ENCODE data around the gene ZNF407. TPM values are rescaled to one million over a fixed set of nuclear protein-coding genes. Genes with fewer than 3 reads are reported as not detected.

ZNF407 gene
- total RNA-seq, 1 donor from 2014 or later = 26.7 TPM

DNA sequence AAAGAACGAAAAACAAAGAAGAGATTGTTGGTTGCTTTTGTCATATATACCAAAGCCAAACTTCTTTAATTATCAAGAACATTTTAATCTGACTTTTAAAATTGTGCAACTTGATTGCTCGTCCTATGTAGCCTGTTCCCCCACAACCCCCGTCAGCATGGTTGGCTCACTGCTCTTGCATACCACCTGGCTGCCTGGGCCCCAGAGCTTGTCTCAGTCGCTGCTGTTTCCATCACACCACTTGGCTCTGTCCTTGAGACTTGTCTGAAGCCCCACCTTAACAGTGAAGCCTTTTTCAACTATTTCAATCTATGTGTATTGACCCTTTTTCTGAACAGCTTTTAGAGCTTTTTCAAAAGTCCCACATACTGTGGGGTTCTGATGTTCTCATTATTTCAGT lies 270.8 kb downstream of the ZNF407 start:
- intact Hi-C loops (cut with micrococcal nuclease) = no loop called here

GRCh38 chr18:74869904-74870863 lies 272.5 kb downstream of the ZNF407 start:
- ATAC-seq (ENCODE audit: low read depth) (no peak), DNase-seq (no peak)
- Mint-ChIP-seq H3K4me3 (no peak overlapping the region), H3K27ac (no peak overlapping the region), H3K9me3 (no peaks in the 10 kb centered on the region), H3K4me1 (peaks cover 6% of the 10 kb centered on the region), H3K36me3 (ENCODE audit: low read depth) (no peaks in the 10 kb centered on the region), H3K27me3 (no peaks in the 10 kb centered on the region)
- ChIA-PET CTCF (no interaction called here), POLR2A (no interaction called here)
- TF ChIP-seq CTCF (IDR thresholded peaks at IDR 0.05) = no peak
- intact Hi-C loops (cut with micrococcal nuclease) = no loop called here

More for the DNA sequence above, 270.8 kb downstream of the ZNF407 start:
- Mint-ChIP-seq H3K36me3 (ENCODE audit: low read depth) (no peaks in the 10 kb centered on the region), H3K4me1 (peaks cover 6% of the 10 kb centered on the region), H3K27ac (no peak overlapping the region), H3K4me3 (no peak overlapping the region), H3K9me3 (no peaks in the 10 kb centered on the region), H3K27me3 (no peaks in the 10 kb centered on the region)
- TF ChIP-seq CTCF (IDR thresholded peaks at IDR 0.05) = no peak
- DNase-seq = no peak
- ChIA-PET CTCF (no interaction called here), POLR2A (no interaction called here)
- ATAC-seq (ENCODE audit: low read depth) = no peak

DNA sequence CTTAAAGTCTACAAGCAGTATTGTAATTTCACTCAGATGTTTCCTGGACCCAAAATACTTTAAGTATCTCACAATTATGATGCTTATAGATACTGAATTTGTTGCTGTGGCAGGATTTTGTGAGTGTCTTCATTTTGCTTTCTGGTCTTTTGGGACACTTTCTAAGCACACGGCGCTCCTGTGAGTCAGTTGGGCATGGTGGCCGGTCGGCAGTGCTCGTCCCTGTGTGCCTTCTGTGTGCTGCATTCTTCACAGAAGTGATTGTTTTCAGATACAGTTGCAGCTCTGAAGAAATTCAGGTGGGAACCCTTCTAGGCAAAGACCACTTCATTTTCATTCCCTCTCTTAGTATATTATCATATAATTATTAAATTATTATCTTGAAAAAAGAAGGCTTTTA lies 273.3 kb downstream of the ZNF407 start:
- H3K4me1 Mint-ChIP-seq = peaks cover 6% of the 10 kb centered on the region
- ATAC-seq (ENCODE audit: low read depth) = no peak
- no peak for TF ChIP-seq CTCF (IDR thresholded peaks at IDR 0.05)
- H3K36me3 Mint-ChIP-seq (ENCODE audit: low read depth) = no peaks in the 10 kb centered on the region
- no peaks in the 10 kb centered on the region for H3K27me3 Mint-ChIP-seq
- no peak for DNase-seq
- H3K9me3 Mint-ChIP-seq = no peaks in the 10 kb centered on the region
- intact Hi-C loops (cut with micrococcal nuclease) = no loop called here
- ChIA-PET POLR2A (no interaction called here), CTCF (no interaction called here)
- H3K27ac Mint-ChIP-seq = no peak overlapping the region
- H3K4me3 Mint-ChIP-seq = no peak overlapping the region

- no peak overlapping the region for H3K27ac Mint-ChIP-seq
- TF ChIP-seq CTCF (IDR thresholded peaks at IDR 0.05) = no peak
- ChIA-PET CTCF (no interaction called here), POLR2A (no interaction called here)
- H3K36me3 Mint-ChIP-seq (ENCODE audit: low read depth) = peaks cover 14% of the 10 kb centered on the region
- DNase-seq (no peak), ATAC-seq (ENCODE audit: low read depth) (no peak)
- intact Hi-C loops (cut with micrococcal nuclease) = no loop called here
- H3K4me3 Mint-ChIP-seq = no peak overlapping the region
- H3K9me3 Mint-ChIP-seq = no peaks in the 10 kb centered on the region
- H3K4me1 Mint-ChIP-seq = peaks cover 6% of the 10 kb centered on the region
- H3K27me3 Mint-ChIP-seq = no peaks in the 10 kb centered on the region
These were observed 276.0 kb downstream of the ZNF407 start for GRCh38 chr18:74873629-74874028.

- Mint-ChIP-seq H3K36me3 (ENCODE audit: low read depth) (peaks cover 16% of the 10 kb centered on the region), H3K9me3 (no peaks in the 10 kb centered on the region), H3K4me3 (no peak overlapping the region), H3K4me1 (peaks cover 6% of the 10 kb centered on the region), H3K27me3 (no peaks in the 10 kb centered on the region), H3K27ac (no peak overlapping the region)
- intact Hi-C loops (cut with micrococcal nuclease) = no loop called here
- ATAC-seq (ENCODE audit: low read depth) (no peak), DNase-seq (no peak)
- CTCF ChIA-PET = no interaction called here
- POLR2A ChIA-PET = no interaction called here
- TF ChIP-seq CTCF (IDR thresholded peaks at IDR 0.05) = no peak
These were observed 276.7 kb downstream of the ZNF407 start for GRCh38 chr18:74874351-74874750.
